ENCODE data around the gene CDS1.

GRCh38 chr4:84697615-84698201, 114.8 kb downstream of the CDS1 start:
- TF ChIP-seq POLR2A (IDR thresholded peaks at IDR 0.05): no peak
- no peak for TF ChIP-seq CTCF (IDR thresholded peaks at IDR 0.05 in 4 of 5, conservative IDR thresholded peaks at IDR 0.05 in 1 of 5)
